ENCODE data around the gene CACNB3. TPM values are rescaled to one million over a fixed set of nuclear protein-coding genes. Genes with fewer than 3 reads are reported as not detected.

Gene CACNB3
- total and polyA plus RNA-seq, 2 of the 13 experiments (the other 11 are each of a cell fraction or from before 2014, with no cell fraction given): 0.29 to 0.54 TPM

GRCh38 chr12:48796976-48797375, 21.3 kb upstream of the CACNB3 start:
- H3K9me3 ChIP-seq (ENCODE audit: low read length): no peaks in the 10 kb centered on the region
- no peak overlapping the region for H3K4me2 ChIP-seq (ENCODE audit: low read depth, low read length)
- ATAC-seq (no peak), FAIRE-seq (no peak), DNase-seq (ENCODE audit: low spot score) (no peak)
- peaks cover 2 to 9% of the 10 kb centered on the region in 2 experiments; a peak in 2 of 5 replicates for H3K27me3 ChIP-seq (ENCODE audit: control insufficient read depth in 1 of 2, insufficient read depth in 2 of 2, low read length in 2 of 2)
- ChIA-PET POLR2A (no interaction called here), CTCF (ENCODE audit: low intra/inter-chr PET ratio, low total read pairs) (interaction anchor here (1.9 to 3.6 kb wide), 2 partner anchors 18 to 44 kb away, joined by 7 to 41 read pairs; no protein-coding TSS in a partner anchor)
- H3K9ac ChIP-seq (ENCODE audit: insufficient read depth, low read depth, low read length): no peak overlapping the region
- H3K36me3 ChIP-seq (replicated peaks in 1 of 2; ENCODE audit: control insufficient read depth in 1 of 2, insufficient read depth in 2 of 2, low read length in 2 of 2): no peaks in the 10 kb centered on the region
- 54% methylated on average over 3 of the region's 3 CpGs for WGBS (ENCODE audit: low lambda C conversion rate)
- intact Hi-C loops (cut with micrococcal nuclease; ENCODE audit: unreplicated experiment) (loop anchor here (1.0 kb wide), 1 partner anchor 255 kb away; no protein-coding TSS in a partner anchor), in situ Hi-C loops (cut with HindIII; ENCODE audit: extremely low pct_ligation_motif_present, low pct_unique_long_range_greater_than_20kb) (loop anchor here (5.0 kb wide), 1 partner anchor 45 kb away; no protein-coding TSS in a partner anchor)
- BruUV-seq (replicated peaks): no TSS peak
- H4K20me1 ChIP-seq (ENCODE audit: insufficient read depth, low read length): no peaks in the 10 kb centered on the region
- peaks cover 20% of the 10 kb centered on the region for H3K4me1 ChIP-seq (ENCODE audit: insufficient read depth, low read length)
- TF ChIP-seq FOXO1 (CRISPR knock-in tag; IDR thresholded peaks at IDR 0.05): no peak
- no peak for TF ChIP-seq ZMYM2 (CRISPR knock-in tag; IDR thresholded peaks at IDR 0.05)
- no peak for TF ChIP-seq MIER2 (CRISPR knock-in tag; IDR thresholded peaks at IDR 0.05)
- no peak for TF ChIP-seq DBP (CRISPR knock-in tag; IDR thresholded peaks at IDR 0.05; ENCODE audit: not compliant biosample characterization)
- TF ChIP-seq ZFYVE20 (CRISPR knock-in tag; IDR thresholded peaks at IDR 0.05; ENCODE audit: borderline replicate concordance, low read depth): no peak
- no peak for TF ChIP-seq PRDM15 (CRISPR knock-in tag; IDR thresholded peaks at IDR 0.05)
- no peak for TF ChIP-seq ZNF557 (CRISPR knock-in tag; IDR thresholded peaks at IDR 0.05)
- TF ChIP-seq CCDC6 (CRISPR knock-in tag; IDR thresholded peaks at IDR 0.05): no peak
- TF ChIP-seq ZNF501 (CRISPR knock-in tag; IDR thresholded peaks at IDR 0.05): no peak
- no peak for TF ChIP-seq ZNF766 (CRISPR knock-in tag; IDR thresholded peaks at IDR 0.05; ENCODE audit: borderline replicate concordance)
- TF ChIP-seq HOXA3 (CRISPR knock-in tag; IDR thresholded peaks at IDR 0.05): no peak
- TF ChIP-seq ZNF615 (CRISPR knock-in tag; IDR thresholded peaks at IDR 0.05; ENCODE audit: borderline replicate concordance): no peak
- TF ChIP-seq SP140L (CRISPR knock-in tag; IDR thresholded peaks at IDR 0.05; ENCODE audit: borderline replicate concordance): no peak
- no peak for TF ChIP-seq MTERF4 (CRISPR knock-in tag; IDR thresholded peaks at IDR 0.05)
- no peaks in the 10 kb centered on the region for H3K79me2 ChIP-seq (ENCODE audit: insufficient read depth, low read length)
- no peak overlapping the region for H3K4me3 ChIP-seq (replicated peaks in 1 of 3; ENCODE audit: insufficient read depth in 1 of 3, low read depth in 2 of 3, low read length in 3 of 3)
- H2AFZ ChIP-seq (ENCODE audit: low read length): no peak overlapping the region
- H3K27ac ChIP-seq (ENCODE audit: extremely low read length, insufficient read depth, low read length): no peak overlapping the region
